ENCODE data around the gene P2RY14. TPM values are rescaled to one million over a fixed set of nuclear protein-coding genes. Genes with fewer than 3 reads are reported as not detected.
A peak's percentile ranks its signal among the peaks of the same experiment; 100 is the strongest.

Gene P2RY14
- total RNA-seq, 1 experiment from 2014 or later: not detected

- ChIA-PET CTCF (interaction anchor here (0.7 kb wide), 1 partner anchor 27 kb away, joined by 4 read pairs; no protein-coding TSS in a partner anchor), POLR2A (no interaction called here)
- H3K4me3 Mint-ChIP-seq (ENCODE audit: unreplicated experiment): no peak overlapping the region
- 0 out of 2 replicates have a peak, but pooled peaks cover 9% of the 10 kb centered on the region for H3K9me3 ChIP-seq
- peak overlapping the region; percentile 32 for H3K27ac Mint-ChIP-seq (ENCODE audit: unreplicated experiment)
- H3K36me3 ChIP-seq (ENCODE audit: control insufficient read depth, insufficient read depth, low read length): no peaks in the 10 kb centered on the region
- intact Hi-C loops (cut with micrococcal nuclease; ENCODE audit: unreplicated experiment): loop anchor here (10.0 kb wide), 2 partner anchors 199 to 409 kb away; no protein-coding TSS in a partner anchor
- BruUV-seq (replicated peaks): no TSS peak
- H3K4me1 ChIP-seq: peaks cover 28% of the 10 kb centered on the region
- no peaks in the 10 kb centered on the region for H3K27me3 Mint-ChIP-seq (ENCODE audit: insufficient read depth, unreplicated experiment)
- no peak for DNase-seq
- peaks cover 23% of the 10 kb centered on the region for H3K36me3 Mint-ChIP-seq (ENCODE audit: insufficient read depth, unreplicated experiment)
- no peak for TF ChIP-seq CTCF (IDR thresholded peaks at IDR 0.05; ENCODE audit: insufficient read depth in 1 of 2, low read depth in 1 of 2, low read length in 1 of 2, severe bottlenecking in 1 of 2, unreplicated experiment in 1 of 2)
- H3K9me3 Mint-ChIP-seq (ENCODE audit: unreplicated experiment): peaks cover 24% of the 10 kb centered on the region
- H3K4me3 ChIP-seq (ENCODE audit: low read depth, low read length): no peak overlapping the region
- peaks cover 26% of the 10 kb centered on the region for H3K4me1 Mint-ChIP-seq (ENCODE audit: low read depth, unreplicated experiment)
- no peaks in the 10 kb centered on the region for H3K27me3 ChIP-seq (replicated peaks; ENCODE audit: control insufficient read depth, insufficient read depth, low read length)
Observed at GRCh38 chr3:151225040-151225975, 53.0 kb downstream of the P2RY14 start.

- Histone ChIP-seq H3K4me1 (peaks cover 28% of the 10 kb centered on the region), H3K36me3 (ENCODE audit: control insufficient read depth, insufficient read depth, low read length) (no peaks in the 10 kb centered on the region), H3K9me3 (0 out of 2 replicates have a peak, but pooled peaks cover 9% of the 10 kb centered on the region), H3K4me3 (ENCODE audit: low read depth, low read length) (no peak overlapping the region), H3K27me3 (replicated peaks; ENCODE audit: control insufficient read depth, insufficient read depth, low read length) (no peaks in the 10 kb centered on the region)
- H3K4me1 Mint-ChIP-seq (ENCODE audit: low read depth, unreplicated experiment): peaks cover 26% of the 10 kb centered on the region
- ChIA-PET POLR2A (no interaction called here), CTCF (no interaction called here)
- DNase-seq: no peak
- H3K9me3 Mint-ChIP-seq (ENCODE audit: unreplicated experiment): peaks cover 25% of the 10 kb centered on the region
- H3K4me3 Mint-ChIP-seq (ENCODE audit: unreplicated experiment): no peak overlapping the region
- BruUV-seq (replicated peaks): no TSS peak
- no peaks in the 10 kb centered on the region for H3K27me3 Mint-ChIP-seq (ENCODE audit: insufficient read depth, unreplicated experiment)
- no peak for TF ChIP-seq CTCF (IDR thresholded peaks at IDR 0.05; ENCODE audit: insufficient read depth in 1 of 2, low read depth in 1 of 2, low read length in 1 of 2, severe bottlenecking in 1 of 2, unreplicated experiment in 1 of 2)
- peaks cover 28% of the 10 kb centered on the region for H3K36me3 Mint-ChIP-seq (ENCODE audit: insufficient read depth, unreplicated experiment)
- intact Hi-C loops (cut with micrococcal nuclease; ENCODE audit: unreplicated experiment): loop anchor here (10.0 kb wide), 2 partner anchors 200 to 410 kb away; no protein-coding TSS in a partner anchor
- no peak overlapping the region for H3K27ac Mint-ChIP-seq (ENCODE audit: unreplicated experiment)
Observed at GRCh38 chr3:151224268-151224866, 54.0 kb downstream of the P2RY14 start.

GRCh38 chr3:151219056-151219455 is 59.3 kb downstream of the P2RY14 start:
- no TSS peak for BruUV-seq (replicated peaks)
- POLR2A ChIA-PET: no interaction called here
- intact Hi-C loops (cut with micrococcal nuclease; ENCODE audit: unreplicated experiment): no loop called here
- CTCF ChIA-PET: no interaction called here
- TF ChIP-seq CTCF (IDR thresholded peaks at IDR 0.05; ENCODE audit: insufficient read depth in 1 of 2, low read depth in 1 of 2, low read length in 1 of 2, severe bottlenecking in 1 of 2, unreplicated experiment in 1 of 2): no peak
- peaks cover 23% of the 10 kb centered on the region for H3K36me3 Mint-ChIP-seq (ENCODE audit: insufficient read depth, unreplicated experiment)
- H3K27me3 Mint-ChIP-seq (ENCODE audit: insufficient read depth, unreplicated experiment): no peaks in the 10 kb centered on the region
- no peak overlapping the region for H3K4me3 ChIP-seq (ENCODE audit: low read depth, low read length)
- H3K27ac Mint-ChIP-seq (ENCODE audit: unreplicated experiment): no peak overlapping the region
- 0 out of 2 replicates have a peak, but pooled peaks cover 9% of the 10 kb centered on the region for H3K9me3 ChIP-seq
- no peak overlapping the region for H3K4me3 Mint-ChIP-seq (ENCODE audit: unreplicated experiment)
- peaks cover 7% of the 10 kb centered on the region for H3K4me1 Mint-ChIP-seq (ENCODE audit: low read depth, unreplicated experiment)
- peaks cover 25% of the 10 kb centered on the region for H3K9me3 Mint-ChIP-seq (ENCODE audit: unreplicated experiment)
- no peaks in the 10 kb centered on the region for H3K36me3 ChIP-seq (ENCODE audit: control insufficient read depth, insufficient read depth, low read length)
- H3K4me1 ChIP-seq: no peaks in the 10 kb centered on the region
- no peaks in the 10 kb centered on the region for H3K27me3 ChIP-seq (replicated peaks; ENCODE audit: control insufficient read depth, insufficient read depth, low read length)
- no peak for DNase-seq
